ELR (cell line): Measurements from ENCODE around the gene PTGDS.
A peak's percentile ranks its signal among the peaks of the same experiment; 100 is the strongest.

Experiments
- DNase-seq: peaks from one replicate; pipeline ENCODE4 v3.0.0-alpha.2; 2015; ENCODE audit warnings: low read depth

PTGDS gene

DNA sequence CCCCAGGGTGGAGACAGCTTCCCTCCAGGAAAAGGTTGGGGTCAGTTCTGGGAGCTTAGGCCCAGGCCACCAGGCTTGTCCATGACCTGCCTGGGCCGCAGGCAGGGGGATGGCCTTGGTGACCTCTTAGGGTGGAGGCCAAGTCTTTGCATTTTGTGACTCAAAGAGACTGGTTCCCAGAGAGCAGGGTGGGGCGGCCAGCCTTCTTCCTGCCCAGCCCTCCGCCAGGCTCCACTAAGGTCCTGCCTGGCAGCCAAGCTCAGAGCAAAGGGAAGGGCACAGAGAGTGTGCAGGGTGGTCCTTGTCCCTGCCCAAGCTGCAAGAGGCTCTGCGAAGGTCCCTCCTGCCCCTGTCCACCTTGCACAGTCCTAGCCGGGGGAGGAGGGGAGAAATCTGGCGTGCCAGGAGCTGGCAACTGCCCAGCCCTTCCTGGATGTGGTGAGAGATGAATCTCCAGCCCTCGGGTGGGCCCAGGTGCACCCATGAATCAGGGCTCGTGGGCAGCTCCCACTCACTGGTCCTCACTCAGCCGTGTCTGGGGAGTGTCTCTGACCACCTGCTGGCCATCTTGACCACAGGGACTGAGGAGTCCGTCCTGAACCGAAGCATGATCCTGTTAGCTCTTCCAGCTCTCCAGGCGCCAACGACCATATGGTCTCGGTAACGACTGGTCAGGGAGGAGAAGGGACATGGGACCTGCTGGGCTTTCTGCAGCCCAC, 2.3 kb upstream of the PTGDS start:
- no peak for DNase-seq

DNA sequence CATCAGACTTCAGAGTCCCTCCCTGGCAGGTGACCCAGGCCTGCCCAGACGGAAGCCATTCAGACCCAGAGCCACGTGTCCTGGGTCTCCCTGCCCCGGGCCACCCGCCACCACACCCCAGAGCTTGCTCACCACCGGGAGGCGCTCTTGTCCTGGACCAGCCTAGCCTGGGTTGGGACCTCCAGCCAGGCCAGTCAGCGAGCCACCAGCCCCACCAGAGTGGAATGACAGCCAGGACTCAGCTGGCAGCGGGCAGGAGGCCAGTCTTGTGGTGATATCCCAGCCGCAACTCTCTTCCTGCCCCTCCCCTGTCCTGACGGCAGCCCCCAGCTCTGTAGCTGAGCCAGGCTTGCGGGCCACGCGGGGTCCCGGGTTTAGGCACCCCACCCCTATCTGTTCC, 1.7 kb upstream of the PTGDS start:
- DNase-seq: no peak

DNA sequence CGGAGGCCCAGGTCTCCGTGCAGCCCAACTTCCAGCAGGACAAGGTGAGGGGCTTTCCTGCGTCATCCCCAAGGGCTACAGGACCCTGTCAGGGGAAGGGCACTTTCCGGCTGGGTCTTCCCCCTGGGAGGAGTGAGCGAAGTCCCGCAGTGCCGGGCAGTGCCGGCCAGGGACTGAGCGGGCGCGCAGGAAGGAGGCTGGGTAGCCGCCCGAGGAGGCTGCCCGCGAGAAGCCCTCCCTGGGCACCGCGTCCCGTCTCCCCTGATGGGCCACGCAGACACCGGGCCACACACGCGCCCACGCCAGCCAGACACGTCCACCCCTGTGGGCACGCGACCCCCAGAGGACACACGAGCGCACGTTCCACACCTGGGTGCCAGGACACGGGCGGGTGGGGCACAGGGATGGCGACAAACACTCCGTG, 357 bp downstream of the PTGDS start:
- DNase-seq: no peak

DNA sequence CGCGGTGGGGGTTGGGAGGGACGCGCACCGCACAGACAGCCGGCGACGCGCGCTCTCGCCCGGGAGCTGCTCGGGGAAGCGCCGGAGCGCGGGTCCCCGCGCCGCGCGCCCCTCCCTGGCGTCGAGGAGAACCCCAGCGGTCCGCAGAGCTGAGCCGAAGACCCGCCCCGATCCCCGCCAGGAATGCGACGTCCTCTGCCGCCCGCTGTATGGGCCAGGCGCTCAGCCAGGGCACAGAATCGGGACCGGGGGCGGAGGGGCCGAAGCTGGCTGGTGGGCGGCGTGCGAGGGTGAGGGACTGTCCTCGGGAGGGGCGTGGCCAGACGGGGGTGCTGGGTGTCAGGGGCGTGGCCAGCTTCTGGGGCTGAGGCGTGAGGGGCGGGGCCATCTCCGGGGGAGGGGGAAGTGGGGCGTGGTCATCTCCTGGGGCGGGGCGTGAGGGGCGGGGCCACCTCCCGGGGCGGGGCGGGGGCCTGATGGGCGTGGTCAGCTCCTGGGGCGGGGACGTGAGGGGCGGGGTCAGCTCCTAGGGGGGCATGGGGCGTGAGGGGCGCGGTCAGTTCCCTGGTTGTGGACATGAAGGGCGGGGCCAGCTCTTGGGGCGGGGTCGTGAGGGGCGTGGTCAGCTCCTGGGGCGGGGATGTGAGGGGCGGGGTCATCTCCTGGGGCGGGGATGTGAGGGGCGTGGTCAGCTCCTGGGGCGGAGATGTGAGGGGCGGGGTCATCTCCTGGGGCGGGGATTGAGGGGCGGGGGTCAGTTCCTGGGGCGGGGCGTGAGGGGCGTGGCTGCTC, 965 bp downstream of the PTGDS start:
- DNase-seq: peak; percentile 49

DNA sequence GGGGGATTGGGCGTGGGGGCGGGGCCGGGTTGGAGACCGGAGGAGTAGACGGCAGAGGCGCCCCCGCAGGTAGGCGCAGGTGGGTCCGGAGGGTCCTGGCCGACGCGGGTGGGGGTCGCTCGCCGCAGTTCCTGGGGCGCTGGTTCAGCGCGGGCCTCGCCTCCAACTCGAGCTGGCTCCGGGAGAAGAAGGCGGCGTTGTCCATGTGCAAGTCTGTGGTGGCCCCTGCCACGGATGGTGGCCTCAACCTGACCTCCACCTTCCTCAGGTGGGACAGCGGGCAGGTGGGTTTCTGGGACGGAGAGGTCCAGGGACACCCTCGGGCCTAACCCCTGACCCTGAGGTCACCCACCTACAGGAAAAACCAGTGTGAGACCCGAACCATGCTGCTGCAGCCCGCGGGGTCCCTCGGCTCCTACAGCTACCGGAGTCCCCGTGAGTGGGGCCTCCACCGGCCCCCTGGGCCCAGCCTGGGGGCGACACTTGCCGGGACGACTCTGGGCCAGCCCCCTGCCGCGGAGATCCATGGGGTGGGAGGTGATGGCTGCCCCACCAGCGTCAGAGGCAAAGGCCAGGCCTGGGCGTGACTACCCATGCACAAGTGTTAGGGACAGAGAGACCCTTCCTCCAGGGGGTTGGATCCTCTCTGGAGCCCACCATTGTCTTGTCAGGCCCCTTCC, 1.7 kb downstream of the PTGDS start:
- DNase-seq: no peak

DNA sequence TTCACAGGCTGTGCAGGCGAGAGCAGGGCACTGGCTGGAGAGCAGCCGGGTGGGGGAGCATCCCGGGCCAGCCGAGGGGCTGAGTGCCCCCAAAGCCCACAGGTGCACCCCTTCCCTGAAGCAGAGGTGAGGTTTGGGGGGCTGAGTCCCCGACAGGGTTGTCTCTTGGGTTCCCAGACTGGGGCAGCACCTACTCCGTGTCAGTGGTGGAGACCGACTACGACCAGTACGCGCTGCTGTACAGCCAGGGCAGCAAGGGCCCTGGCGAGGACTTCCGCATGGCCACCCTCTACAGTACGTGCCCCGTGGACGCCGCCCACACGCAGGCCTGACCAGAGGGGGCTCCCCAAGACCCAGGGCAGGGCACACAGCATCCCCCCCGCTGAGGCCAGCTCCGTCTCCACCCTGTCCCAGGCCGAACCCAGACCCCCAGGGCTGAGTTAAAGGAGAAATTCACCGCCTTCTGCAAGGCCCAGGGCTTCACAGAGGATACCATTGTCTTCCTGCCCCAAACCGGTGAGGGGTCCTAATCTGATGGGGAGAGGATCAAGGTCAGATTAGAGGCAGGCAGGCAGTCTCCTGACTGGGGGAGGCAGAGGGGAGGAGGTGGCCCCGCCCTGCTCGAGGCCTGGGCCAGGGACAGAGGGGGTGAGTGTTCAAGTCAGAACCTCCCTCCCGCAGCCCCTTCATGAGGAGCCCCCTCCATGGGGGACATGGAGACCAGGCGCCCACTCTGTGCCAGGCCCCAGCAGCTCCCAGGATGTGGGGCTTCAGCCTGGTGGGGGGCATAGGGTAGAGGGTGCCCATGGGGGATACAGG, 2.7 kb downstream of the PTGDS start:
- no peak for DNase-seq

DNA sequence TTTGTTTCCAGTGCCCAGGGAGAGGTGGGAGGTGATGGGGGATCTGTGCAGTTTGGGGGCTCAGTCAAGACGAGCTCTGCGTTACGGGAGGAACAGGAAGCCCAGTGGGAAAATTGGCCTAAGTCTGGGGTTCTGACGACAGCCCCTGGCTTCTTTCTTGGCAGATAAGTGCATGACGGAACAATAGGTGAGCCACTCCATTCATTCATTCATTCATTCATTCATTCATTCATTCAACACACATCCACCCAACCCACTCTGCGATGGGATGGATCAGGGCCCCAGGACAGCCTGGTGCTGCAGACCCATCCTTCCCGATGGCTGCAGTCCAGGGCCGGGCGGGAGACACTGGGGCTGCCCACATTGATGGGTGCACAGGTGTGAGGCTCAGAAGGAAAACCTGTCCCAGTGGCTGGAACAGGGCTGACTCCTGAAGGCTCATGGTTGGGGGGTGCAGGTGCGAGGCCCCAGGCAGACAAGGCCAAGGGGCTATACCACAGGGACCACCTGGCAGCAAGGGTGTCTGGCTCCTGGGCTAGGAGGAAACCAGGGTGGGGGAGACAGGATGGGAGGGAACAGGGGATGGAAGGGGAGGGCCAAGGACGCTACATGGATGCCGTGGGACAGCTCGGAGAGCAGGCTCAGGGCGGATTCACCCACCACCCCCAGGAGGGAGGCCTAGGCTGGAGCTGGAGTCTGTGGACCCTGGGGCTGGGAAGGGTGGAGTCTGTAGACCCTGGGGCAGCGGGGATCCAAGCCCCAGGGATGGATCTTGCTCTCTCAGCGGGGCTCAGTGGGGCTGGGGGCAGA, 3.6 kb downstream of the PTGDS start:
- DNase-seq: no peak

DNA sequence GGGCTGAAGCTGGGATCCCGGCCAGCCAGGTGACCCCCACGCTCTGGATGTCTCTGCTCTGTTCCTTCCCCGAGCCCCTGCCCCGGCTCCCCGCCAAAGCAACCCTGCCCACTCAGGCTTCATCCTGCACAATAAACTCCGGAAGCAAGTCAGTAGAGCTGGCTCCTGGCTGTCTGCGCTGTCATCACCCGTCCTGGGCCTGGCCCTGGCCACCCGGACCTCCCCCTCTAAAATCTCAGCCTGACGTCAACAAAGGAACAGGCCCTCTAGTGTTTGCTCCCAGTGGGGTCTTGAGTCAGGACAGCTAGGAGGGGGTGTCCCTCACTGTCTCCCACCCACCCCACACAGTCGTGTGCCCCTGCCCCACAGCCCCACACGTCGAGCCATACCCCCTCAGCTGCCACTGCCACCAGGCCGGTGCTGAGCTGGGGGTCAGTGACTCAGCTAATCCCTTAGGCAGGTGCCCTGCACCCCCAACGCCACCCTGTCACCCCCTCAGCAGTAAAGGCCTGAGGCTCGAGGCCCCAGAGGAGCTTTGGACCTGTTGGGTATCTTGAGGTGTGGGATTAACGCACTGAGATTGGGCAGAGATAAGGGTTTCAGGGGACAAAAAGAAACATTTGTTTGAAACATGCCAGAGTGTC, 4.4 kb downstream of the PTGDS start:
- peak; percentile 61 for DNase-seq

DNA sequence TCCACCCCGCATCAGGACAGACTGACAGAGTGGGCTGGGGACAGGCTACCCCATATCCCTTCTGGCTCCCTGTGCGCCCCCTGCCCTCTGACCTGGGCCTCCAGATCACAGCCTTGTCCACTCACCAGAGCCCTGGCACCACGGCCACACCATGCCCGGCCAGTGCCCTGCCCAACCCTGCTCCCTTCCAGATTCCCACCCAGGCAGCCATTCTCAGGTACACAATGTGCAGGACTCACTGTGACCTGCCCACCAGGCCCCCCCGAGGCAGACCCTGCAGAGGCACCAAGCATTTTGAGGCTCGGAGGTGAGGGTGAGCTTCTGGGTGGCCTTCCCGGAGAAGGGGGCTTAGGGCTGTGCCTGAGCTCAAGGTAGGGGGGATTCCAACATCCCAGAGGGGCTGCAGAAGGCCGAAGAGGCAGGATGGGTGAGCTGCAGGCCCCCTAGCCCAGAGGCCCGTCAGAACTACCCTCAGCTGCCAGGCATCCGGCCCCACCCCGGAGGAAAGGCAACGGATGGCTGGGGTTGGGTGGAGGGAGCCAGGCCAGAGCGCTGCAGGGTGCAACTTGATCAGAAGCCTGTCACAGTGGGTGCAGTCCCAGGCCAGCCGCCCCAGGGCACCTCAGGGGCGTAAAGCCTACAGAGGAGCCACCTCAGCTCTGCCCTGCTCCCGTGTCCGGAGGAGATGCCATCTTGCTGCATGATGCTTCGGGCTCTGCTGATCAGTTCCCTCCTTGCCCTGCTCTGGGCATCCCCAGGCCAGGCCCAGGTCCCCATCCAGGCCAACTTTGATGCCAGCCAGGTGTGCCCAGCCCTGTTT, 5.1 kb downstream of the PTGDS start, which contains the start of gene LCNL1:
LCNL1 (plus strand) TSS at position 762 of the 820 bp plus-strand sequence. CDS start 594 bp downstream, outside the sequence.
- no peak for DNase-seq

DNA sequence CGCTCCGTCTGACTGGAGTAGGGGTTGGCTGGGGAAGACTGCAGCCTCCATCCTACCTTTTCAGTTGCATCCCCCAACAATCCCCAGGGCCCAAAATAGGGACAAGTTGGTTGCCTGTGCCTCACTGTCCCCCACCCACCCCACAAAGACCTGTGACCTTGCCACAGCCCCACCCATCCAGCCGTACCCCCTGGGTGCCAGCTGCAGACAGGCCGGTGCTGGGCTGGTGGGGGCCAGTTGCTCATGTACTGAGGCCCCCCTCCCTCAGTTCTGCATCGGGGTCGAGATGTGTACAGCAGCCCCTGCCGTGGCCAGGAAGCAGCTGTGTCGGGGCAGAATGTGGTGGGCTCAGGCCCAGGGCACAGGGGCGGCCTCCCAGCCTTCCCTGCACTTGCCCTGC, 5.9 kb downstream of the PTGDS start:
- no peak for DNase-seq

DNA sequence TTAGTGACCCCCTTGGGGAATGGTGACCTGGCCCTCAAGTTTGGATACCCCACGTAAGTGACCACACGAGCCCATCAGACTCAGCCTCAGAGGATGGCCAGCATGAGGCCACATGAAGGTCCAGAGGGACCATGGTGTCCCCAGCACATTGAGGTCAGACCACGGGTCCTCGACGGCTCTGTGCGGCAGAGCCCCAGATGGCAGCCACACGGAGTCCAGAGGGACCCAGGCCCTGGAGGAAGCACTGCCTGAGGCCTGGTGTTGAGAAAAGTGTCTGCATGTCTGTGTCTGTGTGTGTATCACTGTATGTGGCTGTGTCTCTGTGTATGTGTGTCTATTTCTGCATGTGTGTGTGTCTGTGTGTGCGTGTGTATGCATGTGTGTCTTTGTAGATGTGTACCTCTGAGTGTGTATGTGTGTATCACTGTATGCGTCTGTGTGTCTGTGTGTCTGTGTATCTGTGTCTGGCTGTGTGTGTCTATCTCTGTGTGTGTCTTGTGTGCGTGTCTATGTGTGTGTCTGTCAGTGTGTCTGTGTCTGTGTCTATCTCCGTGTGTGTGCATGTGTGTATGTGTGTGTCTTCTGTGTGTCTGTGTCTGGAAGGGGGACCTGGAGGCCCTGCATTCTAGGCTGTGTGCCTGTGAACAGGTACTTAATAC, 6.5 kb downstream of the PTGDS start:
- DNase-seq: no peak

DNA sequence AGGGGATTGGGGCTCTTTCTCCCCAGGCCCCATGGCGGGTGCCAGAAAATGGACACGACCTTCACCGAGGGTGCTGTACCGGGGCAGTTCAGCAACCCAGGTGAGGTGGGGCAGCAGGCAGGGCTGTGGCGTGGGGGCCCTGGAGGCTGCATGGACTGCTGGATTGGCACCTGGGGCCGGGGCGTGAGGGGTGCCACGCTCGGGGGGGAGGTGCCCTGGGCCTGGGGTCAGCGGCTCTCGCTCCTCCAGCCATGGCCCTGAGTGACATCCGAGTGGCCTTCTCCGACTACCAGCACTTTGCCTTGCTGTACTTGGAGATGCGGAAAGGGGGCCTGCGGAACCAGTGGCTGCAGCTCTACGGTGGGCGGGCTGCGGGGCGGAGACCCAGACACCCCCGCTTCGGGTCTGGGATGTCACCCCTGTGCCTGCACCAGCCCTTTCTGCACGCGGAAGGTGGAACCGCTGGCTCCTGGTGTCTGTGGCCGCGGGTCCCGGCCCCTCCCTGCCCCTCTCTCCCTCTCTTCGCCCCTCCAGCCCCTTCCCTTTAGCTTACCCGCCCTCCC, 7.2 kb downstream of the PTGDS start:
- DNase-seq: no peak

DNA sequence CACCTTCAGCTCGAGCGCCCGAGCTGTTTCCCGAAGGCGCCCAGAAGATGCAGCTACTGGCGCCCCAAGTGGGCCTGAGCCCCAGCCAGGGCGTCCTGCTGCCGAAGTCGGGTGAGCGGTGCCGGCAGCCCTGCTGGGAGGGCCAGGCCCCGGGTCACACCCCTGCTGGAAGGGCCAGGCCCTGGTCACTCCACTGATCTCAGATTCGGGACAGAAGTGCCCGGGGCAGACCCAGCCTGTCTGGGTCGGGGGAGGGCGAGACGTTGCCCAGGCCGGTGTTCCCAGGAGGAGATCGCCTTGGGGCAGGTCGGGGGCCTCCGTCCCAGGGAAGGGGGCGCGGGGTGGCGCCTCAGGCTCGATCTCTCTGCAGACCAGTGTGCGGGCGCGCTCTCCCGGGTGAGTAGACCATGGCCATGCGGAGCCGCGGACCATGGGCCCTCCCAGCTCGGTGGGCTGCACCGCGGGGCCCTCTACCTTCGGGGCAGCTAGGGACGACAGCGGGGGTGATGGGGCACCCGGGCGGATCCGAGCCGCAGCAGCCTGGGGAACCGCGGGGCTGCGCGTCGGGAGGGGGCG, 7.8 kb downstream of the PTGDS start:
- no peak for DNase-seq

DNA sequence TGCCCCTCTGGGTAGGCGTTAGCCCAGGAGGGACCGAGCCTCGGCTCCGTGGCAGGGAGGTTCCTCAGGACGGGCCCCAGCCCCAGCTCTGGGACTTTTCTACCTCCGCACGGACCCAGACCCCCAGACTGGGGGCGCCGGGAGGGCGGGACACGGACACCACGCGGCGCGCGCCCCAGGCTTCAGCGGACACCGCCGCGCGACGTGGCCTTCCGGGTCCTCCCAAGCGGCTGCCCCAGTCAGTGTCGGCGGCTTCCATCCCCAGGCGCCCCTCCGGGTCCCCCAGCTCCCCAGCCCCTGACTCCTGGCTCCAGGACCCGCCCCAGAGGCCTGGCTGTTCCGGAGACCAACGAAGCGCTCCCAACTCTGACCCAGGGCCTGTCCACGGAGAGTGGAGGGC, 8.5 kb downstream of the PTGDS start:
- no peak for DNase-seq

DNA sequence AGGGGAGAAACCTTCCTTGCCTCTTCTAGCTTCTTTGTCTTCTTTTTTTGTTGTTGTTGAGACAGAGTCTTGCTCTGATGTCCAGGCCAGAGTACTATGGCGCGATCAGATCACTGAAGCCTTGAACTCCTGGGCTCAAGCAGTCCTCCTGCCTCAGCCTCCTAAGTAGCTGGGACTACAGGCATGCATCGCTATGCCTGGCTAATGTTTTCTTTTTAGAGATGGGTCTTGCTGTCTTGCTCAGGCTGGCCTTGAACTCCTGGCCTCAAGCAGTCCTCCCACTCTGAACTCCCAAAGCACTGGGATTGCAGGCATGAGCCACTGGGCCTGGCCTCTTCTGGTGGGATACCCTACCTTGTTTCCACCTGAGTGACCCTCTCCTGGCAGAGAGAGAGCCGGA, 11.6 kb downstream of the PTGDS start:
- DNase-seq: no peak

DNA sequence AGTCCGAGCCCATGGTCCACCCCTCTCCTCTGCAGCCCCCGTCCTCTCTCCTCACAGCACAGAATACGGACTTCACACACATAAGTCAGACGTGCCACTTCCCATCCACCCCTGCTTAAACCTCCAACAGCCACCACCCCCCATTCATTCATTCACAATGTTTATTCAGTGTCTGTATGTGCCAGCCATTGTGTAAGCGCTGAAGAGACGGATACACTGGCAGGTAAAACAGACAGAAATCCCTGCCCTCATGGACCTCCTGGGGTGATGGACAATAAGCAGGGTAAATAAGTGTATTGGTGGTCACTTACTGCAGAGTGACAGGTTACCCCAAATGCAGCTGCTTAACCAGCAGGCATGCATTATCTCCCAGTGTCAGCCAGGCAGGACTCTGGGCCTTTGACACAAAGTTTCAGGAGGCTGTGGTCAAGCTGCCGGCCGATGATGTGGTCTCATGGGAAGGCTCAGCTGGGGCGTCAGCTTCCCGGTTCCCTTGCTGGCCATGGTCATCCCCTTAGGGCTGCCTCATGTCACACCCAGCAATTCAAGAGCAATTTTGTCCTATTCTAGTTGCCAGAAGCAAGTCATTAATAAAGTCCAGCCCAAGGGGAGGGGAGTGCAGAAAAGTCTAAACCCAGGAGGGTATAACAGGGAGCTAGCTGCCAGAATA, 13.1 kb downstream of the PTGDS start:
- no peak for DNase-seq

DNA sequence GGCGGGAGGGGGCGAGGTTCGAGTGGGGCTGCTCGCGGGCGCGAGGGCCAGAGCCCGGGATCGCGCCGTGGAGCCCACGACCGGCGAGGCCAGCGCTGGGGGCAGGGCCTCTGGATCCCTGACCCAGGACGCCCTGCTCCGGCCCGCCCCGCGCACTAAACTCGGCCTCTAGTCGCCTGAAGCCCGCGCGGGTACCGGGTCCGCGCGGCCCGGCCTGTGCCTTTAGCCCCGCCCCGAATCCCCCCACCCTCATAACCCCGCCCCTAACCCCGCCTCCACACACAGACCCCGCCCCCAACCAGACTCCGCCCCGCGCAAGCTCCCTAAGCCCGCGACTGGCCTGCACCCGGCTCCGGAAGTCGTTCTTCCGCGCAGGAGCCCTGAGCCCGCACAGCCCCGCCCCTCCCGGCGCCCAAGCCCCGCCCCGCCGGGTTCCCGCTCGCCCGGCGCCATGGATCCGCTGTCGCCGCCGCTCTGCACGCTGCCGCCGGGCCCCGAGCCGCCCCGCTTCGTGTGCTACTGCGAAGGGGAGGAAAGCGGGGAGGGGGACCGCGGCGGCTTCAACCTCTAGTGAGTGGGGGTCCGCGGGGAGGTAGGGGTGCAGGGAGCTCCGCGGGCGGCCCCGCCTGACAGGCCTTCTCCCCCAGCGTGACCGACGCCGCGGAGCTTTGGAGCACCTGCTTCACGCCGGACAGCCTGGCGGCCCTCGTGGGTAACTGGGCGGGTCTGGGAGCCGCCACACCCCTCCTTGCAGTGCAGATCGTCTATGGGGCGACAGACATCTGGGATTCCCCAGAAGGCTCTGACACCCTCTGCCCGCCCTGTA, 14.9 kb downstream of the PTGDS start, which contains the start of gene PAXX:
PAXX (plus strand) TSS at position 430 of the 826 bp plus-strand sequence; CDS start at position 452, 22 bp downstream.
- DNase-seq: peak; percentile 91
